Measurements from ENCODE around the gene CREB5.

GRCh38 chr7:28668085-28668484, 255.8 kb downstream of the CREB5 start:
- TF ChIP-seq CREB1 (CRISPR knock-in tag; IDR thresholded peaks at IDR 0.05; ENCODE audit: low read depth): no peak
- TF ChIP-seq CTCF (conservative IDR thresholded peaks at IDR 0.05; ENCODE audit: low read depth in 2 of 2): no peak
- TF ChIP-seq POLR2AphosphoS5 (IDR thresholded peaks at IDR 0.05; ENCODE audit: low read depth): no peak
- TF ChIP-seq, protein P1, sequence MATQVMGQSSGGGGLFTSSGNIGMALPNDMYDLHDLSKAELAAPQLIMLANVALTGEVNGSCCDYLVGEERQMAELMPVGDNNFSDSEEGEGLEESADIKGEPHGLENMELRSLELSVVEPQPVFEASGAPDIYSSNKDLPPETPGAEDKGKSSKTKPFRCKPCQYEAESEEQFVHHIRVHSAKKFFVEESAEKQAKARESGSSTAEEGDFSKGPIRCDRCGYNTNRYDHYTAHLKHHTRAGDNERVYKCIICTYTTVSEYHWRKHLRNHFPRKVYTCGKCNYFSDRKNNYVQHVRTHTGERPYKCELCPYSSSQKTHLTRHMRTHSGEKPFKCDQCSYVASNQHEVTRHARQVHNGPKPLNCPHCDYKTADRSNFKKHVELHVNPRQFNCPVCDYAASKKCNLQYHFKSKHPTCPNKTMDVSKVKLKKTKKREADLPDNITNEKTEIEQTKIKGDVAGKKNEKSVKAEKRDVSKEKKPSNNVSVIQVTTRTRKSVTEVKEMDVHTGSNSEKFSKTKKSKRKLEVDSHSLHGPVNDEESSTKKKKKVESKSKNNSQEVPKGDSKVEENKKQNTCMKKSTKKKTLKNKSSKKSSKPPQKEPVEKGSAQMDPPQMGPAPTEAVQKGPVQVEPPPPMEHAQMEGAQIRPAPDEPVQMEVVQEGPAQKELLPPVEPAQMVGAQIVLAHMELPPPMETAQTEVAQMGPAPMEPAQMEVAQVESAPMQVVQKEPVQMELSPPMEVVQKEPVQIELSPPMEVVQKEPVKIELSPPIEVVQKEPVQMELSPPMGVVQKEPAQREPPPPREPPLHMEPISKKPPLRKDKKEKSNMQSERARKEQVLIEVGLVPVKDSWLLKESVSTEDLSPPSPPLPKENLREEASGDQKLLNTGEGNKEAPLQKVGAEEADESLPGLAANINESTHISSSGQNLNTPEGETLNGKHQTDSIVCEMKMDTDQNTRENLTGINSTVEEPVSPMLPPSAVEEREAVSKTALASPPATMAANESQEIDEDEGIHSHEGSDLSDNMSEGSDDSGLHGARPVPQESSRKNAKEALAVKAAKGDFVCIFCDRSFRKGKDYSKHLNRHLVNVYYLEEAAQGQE (IDR thresholded peaks at IDR 0.05; ENCODE audit: unreplicated experiment): no peak
- TF ChIP-seq EZH2 (IDR thresholded peaks at IDR 0.05; ENCODE audit: low read depth, unreplicated experiment): no peak
- no peak for TF ChIP-seq EZH2phosphoT487 (IDR thresholded peaks at IDR 0.05; ENCODE audit: unreplicated experiment)
- TF ChIP-seq JUNB (IDR thresholded peaks at IDR 0.05; ENCODE audit: unreplicated experiment): no peak
- TF ChIP-seq, protein P2, sequence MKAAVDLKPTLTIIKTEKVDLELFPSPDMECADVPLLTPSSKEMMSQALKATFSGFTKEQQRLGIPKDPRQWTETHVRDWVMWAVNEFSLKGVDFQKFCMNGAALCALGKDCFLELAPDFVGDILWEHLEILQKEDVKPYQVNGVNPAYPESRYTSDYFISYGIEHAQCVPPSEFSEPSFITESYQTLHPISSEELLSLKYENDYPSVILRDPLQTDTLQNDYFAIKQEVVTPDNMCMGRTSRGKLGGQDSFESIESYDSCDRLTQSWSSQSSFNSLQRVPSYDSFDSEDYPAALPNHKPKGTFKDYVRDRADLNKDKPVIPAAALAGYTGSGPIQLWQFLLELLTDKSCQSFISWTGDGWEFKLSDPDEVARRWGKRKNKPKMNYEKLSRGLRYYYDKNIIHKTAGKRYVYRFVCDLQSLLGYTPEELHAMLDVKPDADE (IDR thresholded peaks at IDR 0.05): no peak
- no peak for TF ChIP-seq NANOG (IDR thresholded peaks at IDR 0.05; ENCODE audit: borderline replicate concordance)
- no peak for TF ChIP-seq STAT1 (IDR thresholded peaks at IDR 0.05; ENCODE audit: unreplicated experiment)
- TF ChIP-seq ZNF114 (CRISPR knock-in tag; IDR thresholded peaks at IDR 0.05): no peak
- no peak for TF ChIP-seq ZNF331 (CRISPR knock-in tag; IDR thresholded peaks at IDR 0.05; ENCODE audit: low read depth)
